Duodenal mucosa (tissue), 2 donors: ENCODE data around the gene PPA2.
A peak's percentile ranks its signal among the peaks of the same experiment; 100 is the strongest.

Experiments used
- H3K27ac ChIP-seq: one replicate; pipeline ENCODE4 v1.7.0; 2013; ENCODE audit warnings: low read depth, low read length
- H3K27me3 ChIP-seq, 2 donors: one replicate each; pipeline ENCODE4 v1.7.0; 2013; ENCODE audit warnings: low read length in 2 of 2, control low read depth in 1 of 2; ENCODE audit not compliant: insufficient read depth in 2 of 2, control insufficient read depth in 1 of 2
- H3K36me3 ChIP-seq, 2 donors: one replicate each; pipeline ENCODE4 v1.7.0; 2013; ENCODE audit warnings: low read length in 2 of 2, control low read depth in 1 of 2; ENCODE audit not compliant: insufficient read depth in 2 of 2, control insufficient read depth in 1 of 2
- H3K4me1 ChIP-seq, 2 donors: one replicate each; pipeline ENCODE4 v1.7.0; 2013; ENCODE audit warnings: low read length in 2 of 2, control low read depth in 1 of 2; ENCODE audit not compliant: insufficient read depth in 2 of 2, control insufficient read depth in 1 of 2
- H3K4me3 ChIP-seq, 2 donors: one replicate each; pipeline ENCODE4 v1.7.0; 2013; ENCODE audit warnings: low read length in 2 of 2, low read depth in 1 of 2
- H3K9ac ChIP-seq, 2 donors: one replicate each; pipeline ENCODE4 v1.7.0; 2013; ENCODE audit warnings: low read length in 2 of 2, low read depth in 1 of 2
- H3K9me3 ChIP-seq, 2 donors: one replicate each; pipeline ENCODE4 v1.7.0; 2013; ENCODE audit warnings: low read length in 2 of 2, control low read depth in 1 of 2; ENCODE audit not compliant: control insufficient read depth in 1 of 2

Gene PPA2

DNA sequence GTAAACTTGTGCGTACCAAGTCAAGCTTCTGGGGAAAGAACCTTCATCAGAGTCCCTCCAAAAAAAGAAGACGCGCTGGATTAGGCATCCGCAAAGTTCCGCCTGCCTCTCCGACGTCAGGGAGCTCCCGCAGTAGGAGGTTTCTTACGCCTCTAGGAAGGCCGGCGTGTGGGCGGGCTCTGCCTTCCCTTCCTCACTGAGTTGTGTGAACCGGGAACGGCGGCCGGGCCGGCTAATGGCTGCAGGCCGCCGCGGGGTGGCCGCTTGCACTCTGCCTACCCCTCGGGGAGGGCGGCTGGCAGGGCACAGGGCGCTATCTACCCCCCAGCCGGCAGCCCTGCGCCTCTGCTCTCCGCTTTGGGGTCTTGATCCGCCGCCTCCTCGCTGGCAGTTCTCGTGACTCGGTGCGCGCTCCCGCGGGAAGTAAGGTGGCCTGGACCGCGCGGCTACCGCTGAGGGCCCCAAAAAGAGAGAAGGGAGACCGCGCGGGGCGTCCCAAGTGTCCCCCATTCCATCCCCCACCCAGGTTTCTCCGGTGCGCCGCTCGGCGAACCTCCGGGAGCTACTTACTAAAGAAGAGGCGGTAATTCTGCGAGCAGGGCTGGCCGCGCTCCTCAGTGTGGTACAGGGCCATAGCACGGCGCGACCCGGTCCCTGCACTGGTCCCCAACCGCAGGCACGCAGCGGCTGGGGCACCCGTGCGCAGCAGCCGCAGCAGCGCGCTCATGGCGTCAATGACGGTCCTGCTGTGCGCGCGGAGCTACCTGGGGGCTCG, at the start of gene PPA2:
PPA2 (minus strand) TSS at position 739 of the 775 bp plus-strand sequence; CDS start at position 727, 12 bp downstream.
- H3K4me3 ChIP-seq = peak within 1 kb of the TSS; percentile 77 to 99
- no peaks in the 10 kb centered on the region for H3K36me3 ChIP-seq
- no peaks in the 10 kb centered on the region for H3K9me3 ChIP-seq
- no peaks in the 10 kb centered on the region for H3K27me3 ChIP-seq
- H3K4me1 ChIP-seq = peaks cover 21 to 22% of the 10 kb centered on the region in 2 donors
- H3K9ac ChIP-seq = peak within 1 kb of the TSS; percentile 94 to 96
- peak within 1 kb of the TSS; percentile 99 for H3K27ac ChIP-seq

DNA sequence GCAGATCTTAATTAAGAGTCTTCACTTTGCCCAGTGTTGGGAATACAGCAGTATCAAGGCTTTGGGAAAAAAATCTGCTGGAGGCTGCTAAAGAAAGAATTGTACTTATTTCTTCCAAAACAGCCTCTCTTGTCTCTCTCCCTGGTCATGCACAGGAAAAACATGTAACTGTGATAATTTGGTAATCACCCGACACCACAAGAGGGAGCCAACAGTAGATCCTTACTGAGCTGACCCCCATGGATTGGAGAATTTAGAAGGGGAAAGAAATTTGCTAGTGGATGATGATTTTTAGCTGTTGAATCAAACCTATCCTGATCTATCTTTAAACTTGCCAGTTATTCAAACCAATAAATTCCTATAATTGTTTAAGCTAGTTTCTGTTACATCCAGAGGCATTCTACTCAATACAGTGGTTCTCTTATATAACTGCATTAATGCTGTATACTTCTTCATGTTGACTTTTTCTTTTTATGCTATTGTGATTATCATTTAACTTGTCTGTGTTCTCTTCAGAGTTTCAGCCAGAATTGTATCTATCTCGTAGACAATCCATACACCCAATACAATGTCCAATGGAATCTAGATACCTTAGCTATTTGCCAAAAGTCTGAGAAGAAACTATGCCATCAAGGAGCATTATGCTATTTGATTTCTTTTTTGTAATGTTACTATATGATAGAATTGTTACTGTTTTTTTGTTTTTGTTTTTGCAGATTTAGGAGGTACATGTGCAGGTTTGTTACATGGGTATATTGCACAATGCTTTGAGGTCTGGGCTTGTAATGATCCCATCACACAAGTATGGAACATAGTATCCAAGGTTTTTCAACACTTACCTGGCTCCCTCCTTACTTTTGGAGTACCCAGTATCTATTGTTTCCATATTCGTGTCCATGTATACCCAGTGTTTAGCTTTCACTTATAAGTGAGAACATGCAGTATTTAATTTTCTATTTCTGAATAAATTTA, 47.2 kb upstream of the PPA2 start:
- no peaks in the 10 kb centered on the region for H3K4me1 ChIP-seq
- H3K27me3 ChIP-seq = no peaks in the 10 kb centered on the region
- no peaks in the 10 kb centered on the region for H3K36me3 ChIP-seq
- H3K27ac ChIP-seq = no peak overlapping the region
- H3K9me3 ChIP-seq = no peaks in the 10 kb centered on the region
- no peak overlapping the region for H3K4me3 ChIP-seq
- H3K9ac ChIP-seq = no peak overlapping the region

DNA sequence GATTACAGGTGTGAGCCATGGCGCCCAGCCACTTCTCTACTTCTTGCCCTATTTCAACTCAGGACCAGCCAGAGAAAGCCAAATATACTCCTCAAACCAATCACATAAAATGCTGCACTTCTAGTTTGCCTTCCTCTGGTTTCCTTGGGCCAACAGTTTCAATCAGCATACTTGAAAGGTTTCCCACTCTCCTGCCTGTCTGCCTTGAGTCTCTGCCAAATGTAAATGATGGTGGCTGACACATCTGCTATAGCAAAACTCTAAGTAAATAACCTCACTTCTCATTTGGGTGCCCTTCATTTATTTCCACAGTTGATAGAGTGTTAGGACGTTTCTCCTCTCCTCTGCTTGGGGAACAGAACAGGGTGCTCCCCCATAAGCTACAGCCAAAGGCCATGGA, 36.4 kb upstream of the PPA2 start:
- Histone ChIP-seq H3K9ac (no peak overlapping the region), H3K27me3 (no peaks in the 10 kb centered on the region), H3K36me3 (no peaks in the 10 kb centered on the region), H3K4me1 (no peaks in the 10 kb centered on the region), H3K27ac (no peak overlapping the region), H3K9me3 (no peaks in the 10 kb centered on the region), H3K4me3 (no peak overlapping the region)

DNA sequence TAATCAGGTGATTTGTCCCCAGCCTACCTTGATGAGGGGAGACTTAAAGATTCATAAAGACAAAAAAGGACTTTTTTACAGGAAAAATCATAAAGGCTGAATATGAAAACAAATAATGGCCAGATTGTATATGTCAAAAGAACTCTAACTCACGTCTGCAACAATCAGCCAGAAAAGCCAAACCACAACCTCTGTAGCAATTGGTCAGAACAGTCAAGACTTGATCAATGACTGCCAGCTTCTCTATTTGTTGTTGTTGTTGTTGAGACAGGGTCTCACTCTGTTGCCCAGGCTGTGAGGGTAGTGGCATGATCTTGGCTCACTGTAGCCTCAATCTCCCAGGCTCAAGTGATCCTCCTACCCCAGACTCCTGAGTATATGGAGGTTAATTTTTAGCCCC, 35.9 kb upstream of the PPA2 start:
- Histone ChIP-seq H3K36me3 (no peaks in the 10 kb centered on the region), H3K27me3 (no peaks in the 10 kb centered on the region), H3K9me3 (no peaks in the 10 kb centered on the region), H3K4me3 (no peak overlapping the region), H3K27ac (no peak overlapping the region), H3K4me1 (no peaks in the 10 kb centered on the region), H3K9ac (no peak overlapping the region)

DNA sequence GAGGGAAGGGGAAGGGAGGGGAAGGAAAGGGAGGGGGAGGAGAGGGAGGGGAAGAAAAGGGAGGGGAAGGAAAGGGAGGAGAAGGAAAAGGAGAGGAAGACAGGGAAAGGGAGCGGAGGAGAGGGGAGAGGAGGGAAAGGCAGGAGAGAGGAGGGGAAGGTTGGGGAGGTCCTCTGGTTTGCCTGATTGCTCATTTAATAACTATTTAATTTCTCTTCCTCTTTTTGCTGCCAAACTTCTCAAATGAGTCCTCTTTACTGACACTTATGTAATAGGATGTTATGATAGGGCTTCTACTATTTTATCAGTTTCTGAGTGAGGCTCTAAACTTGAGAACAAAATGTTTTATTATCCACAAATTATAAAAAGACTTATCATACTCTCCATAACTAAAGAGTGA, 35.4 kb upstream of the PPA2 start:
- no peaks in the 10 kb centered on the region for H3K27me3 ChIP-seq
- no peak overlapping the region for H3K9ac ChIP-seq
- H3K36me3 ChIP-seq = no peaks in the 10 kb centered on the region
- no peak overlapping the region for H3K4me3 ChIP-seq
- H3K9me3 ChIP-seq = no peaks in the 10 kb centered on the region
- no peaks in the 10 kb centered on the region for H3K4me1 ChIP-seq
- no peak overlapping the region for H3K27ac ChIP-seq

DNA sequence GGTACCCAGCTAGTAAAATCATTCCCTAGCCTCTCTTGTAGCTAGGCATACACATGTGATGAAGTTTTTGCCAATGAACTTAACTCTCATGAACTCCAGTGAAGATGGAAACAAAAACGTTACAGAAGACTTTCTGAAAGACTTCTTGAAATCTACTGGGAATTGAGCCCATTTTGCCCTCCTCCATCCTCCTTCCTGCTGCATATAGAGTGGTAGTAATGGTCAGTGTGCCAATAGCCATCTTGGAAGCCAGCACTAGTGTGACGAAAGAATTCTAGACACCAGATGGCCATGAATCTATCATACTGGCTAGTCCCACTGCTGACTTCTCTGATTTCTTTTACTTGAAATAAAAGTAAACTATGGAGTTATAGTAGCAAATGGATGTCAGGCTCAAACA, 30.9 kb upstream of the PPA2 start:
- no peak overlapping the region for H3K4me3 ChIP-seq
- H3K4me1 ChIP-seq = no peaks in the 10 kb centered on the region
- H3K27ac ChIP-seq = no peak overlapping the region
- H3K9ac ChIP-seq = no peak overlapping the region
- H3K9me3 ChIP-seq = no peaks in the 10 kb centered on the region
- H3K36me3 ChIP-seq = no peaks in the 10 kb centered on the region
- H3K27me3 ChIP-seq = no peaks in the 10 kb centered on the region

DNA sequence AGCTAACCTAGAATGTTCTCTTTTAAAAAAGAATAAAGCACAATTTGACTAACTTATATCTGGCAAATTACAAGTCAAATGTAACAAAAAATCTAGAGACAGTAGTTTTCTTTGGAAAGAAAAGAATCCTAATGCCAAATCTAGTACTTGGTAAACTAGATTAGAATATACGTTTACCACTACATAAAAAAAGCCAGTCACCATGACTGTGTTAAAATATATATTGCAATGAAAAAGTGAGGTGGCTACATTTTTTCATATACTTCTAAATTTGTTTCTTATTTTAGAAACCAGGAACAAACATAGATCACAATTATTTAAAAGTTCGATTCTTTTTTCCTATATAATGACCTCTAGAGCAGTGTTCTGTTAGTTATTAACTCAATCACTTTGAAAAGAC, 29.6 kb upstream of the PPA2 start:
- H3K27ac ChIP-seq = no peak overlapping the region
- no peaks in the 10 kb centered on the region for H3K9me3 ChIP-seq

DNA sequence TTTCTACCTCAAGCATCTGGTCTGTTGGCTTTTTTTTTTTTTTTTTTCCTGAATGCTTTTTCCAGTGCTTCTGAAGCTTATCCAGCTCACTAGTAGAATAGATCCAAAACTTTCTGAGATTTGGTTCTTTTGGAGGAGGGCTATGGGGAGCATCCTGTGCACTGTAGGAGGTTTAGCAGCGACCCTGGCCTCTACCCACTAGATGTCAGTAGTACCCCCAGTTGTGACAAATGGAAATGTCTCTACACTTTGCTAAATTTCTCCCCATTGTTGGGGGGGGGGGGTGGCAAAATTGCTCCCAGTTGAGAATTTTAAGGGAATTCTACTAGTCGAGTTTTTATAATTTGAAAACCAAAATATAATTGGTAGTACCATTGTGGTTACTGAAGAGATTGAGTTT, 23.0 kb upstream of the PPA2 start:
- Histone ChIP-seq H3K9me3 (no peaks in the 10 kb centered on the region), H3K9ac (no peak overlapping the region), H3K36me3 (no peaks in the 10 kb centered on the region), H3K27ac (no peak overlapping the region), H3K27me3 (no peaks in the 10 kb centered on the region), H3K4me1 (no peaks in the 10 kb centered on the region), H3K4me3 (no peak overlapping the region)

More for the DNA sequence above, 29.6 kb upstream of the PPA2 start:
- Histone ChIP-seq H3K4me3 (no peak overlapping the region), H3K36me3 (no peaks in the 10 kb centered on the region), H3K4me1 (no peaks in the 10 kb centered on the region), H3K9ac (no peak overlapping the region), H3K27me3 (no peaks in the 10 kb centered on the region)

DNA sequence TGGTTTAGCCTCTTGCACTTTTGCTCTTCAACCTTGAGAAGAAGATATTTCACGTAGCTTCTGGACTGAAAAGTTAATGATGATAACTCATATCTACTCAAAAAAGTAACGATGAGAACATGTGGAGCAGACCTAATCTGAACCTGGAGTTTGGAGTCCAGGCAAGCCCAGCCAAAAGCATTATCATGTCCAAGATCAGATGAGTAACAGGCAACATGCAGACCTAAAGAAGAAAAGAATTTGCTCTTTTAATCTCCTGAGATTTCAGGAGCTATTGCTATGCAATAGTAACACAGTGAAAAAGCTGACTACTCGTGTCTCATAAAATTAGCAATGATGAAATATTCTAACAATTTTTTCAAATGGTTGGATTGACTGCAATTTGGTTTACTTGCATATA, 21.8 kb upstream of the PPA2 start:
- Histone ChIP-seq H3K9me3 (no peaks in the 10 kb centered on the region), H3K4me3 (no peak overlapping the region), H3K4me1 (no peaks in the 10 kb centered on the region), H3K27me3 (no peaks in the 10 kb centered on the region), H3K9ac (no peak overlapping the region), H3K27ac (no peak overlapping the region), H3K36me3 (no peaks in the 10 kb centered on the region)

DNA sequence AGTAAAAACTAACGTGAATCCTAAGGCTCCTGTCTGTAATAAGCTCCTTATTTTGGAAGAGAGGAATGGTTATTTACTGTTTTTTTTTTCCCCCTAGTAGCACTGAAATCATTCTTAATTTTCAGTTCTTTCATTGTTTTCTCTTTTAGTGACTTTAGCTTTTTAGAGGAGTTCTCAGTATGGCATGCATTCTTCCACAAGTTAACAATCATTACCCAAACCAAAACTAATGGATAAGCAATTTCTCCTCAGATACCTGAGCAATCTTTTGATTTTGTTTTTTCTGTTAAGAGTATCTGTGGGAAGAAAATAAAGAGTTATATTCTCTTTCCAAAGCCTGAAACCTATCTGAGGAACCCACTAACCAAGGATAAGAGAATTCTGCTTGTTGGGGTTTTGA, 16.7 kb upstream of the PPA2 start:
- H3K4me1 ChIP-seq = no peaks in the 10 kb centered on the region
- H3K9ac ChIP-seq = no peak overlapping the region
- no peaks in the 10 kb centered on the region for H3K9me3 ChIP-seq
- H3K27me3 ChIP-seq = no peaks in the 10 kb centered on the region
- no peaks in the 10 kb centered on the region for H3K36me3 ChIP-seq
- H3K4me3 ChIP-seq = no peak overlapping the region
- H3K27ac ChIP-seq = no peak overlapping the region
